NCI-H1048 (cell line): Measurements from ENCODE around the gene OSBPL10.
"Not testable (repeated sequence)": the region's sequence is repeated elsewhere in the genome, so short reads cannot be mapped to it uniquely, and the experiment has no call there.

Experiments used
- DNase-seq: peaks from one replicate; lab custom pipeline; 2025; lab: John Stamatoyannopoulos, UW

Gene OSBPL10

GRCh38 chr3:31813686-31814085 lies 167.4 kb downstream of the OSBPL10 start:
- no peak for DNase-seq

- DNase-seq: no peak
Observed at GRCh38 chr3:31813197-31813596, 167.9 kb downstream of the OSBPL10 start.

DNA sequence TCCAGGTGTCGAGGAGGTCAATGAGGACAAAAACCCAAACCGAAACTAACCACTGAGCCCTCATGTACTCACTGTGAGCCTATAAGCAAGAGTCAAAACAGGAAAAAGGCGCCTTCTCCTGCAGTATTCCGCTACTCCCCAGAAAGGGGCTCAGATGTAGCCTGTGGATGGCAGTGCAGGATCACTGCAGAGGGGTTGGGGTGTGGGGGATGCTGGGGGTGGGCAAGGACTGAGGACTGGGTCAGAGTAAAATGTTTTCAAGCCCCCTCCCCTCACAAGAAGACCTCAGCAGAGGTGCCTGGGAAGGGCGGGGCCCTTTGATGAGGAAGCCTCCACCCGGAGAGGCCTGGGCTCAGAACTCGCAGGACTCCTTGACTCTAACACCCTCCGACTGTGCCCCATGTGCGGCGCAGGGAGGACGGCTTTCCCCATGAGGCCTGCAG lies 170.1 kb downstream of the OSBPL10 start:
- no peak for DNase-seq

GRCh38 chr3:31808143-31808720 lies 172.8 kb downstream of the OSBPL10 start:
- DNase-seq: no peak

DNA sequence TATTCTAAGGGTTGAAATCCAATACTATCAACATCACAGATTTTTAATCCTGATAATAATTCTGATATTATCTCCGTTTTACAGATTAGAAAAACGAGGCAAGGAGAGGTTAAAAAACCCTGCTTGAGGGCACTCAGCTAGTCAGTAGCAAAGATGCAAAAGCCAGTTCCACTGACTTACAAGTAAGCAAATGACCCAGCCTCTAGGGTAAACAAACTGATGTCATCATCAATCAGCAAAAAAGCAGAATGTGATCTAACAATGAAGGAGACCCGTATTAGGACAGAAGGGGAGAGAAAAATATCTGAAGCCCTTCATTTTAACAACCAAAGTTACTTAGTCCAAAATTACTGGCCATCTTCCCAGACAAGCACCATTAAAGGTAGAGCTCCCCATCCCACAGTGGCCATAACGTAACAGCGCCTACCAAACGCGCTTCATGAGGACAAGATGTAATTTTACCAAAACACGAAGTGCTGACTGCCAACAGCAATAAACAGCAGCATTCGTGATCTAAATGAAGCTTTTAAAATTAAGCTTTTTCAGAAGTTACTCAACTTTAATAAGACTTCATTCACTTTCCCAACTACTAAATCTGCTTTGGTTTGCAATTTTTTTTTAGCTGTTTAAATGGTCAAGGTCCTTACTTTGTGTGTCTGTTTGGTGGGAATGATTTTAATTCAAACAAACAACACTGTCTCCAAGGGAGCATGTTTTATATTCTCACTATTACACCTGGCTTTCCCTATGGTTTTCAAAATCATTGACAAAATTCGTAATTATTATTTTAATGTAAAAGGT lies 176.6 kb downstream of the OSBPL10 start:
- no peak for DNase-seq

DNA sequence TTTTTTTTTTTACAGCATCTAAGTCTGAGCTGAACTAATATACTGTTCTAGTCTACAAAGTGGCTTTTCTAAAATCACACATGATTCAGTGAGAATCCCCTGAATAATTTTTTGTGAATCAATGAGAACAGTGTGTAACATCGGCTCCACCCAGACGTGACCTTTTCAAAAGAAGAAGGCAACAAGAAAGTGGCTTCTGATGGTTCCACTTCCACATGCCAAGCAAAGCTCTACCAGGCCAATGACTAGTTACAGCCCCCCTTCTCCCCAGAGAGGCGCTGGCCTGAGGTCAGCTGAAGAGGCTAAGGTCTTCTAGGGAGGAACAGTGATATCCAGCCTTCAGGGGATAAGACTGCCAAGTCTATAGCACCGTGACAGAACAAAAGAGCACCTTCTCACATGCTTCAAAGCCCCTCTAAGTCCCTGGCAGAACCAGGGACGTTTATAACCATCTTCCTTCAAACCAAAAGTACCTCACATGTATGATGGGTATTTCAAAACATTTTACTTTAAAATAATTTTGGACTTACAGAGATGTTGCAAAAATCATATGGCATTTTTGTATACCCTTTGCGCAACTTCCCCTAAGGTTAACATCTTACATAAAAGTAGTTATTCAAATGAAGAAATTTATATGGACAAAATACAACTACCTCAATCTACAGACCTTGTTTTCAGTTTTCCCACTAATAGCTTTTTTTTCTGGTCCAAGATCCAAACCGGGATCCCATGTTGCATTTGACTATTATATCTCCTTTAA lies 177.9 kb downstream of the OSBPL10 start:
- no peak for DNase-seq

DNA sequence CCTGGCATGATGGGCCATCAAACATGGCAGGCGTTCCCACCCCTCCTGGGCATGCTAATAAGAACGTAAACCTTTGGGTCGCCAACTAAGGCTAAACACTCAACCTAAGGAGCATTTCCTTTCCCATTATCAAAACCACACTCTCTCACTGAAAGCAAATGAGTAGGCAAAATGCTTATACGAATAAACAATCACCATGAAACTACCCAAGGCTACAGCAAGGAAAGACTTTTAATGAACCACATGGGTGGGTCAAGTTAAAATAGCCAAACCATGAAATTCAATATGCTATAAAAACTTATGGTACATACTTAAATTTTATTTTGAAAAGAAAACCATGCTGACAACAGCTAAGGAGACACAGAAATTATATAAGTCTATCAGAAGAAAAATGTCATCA lies 180.6 kb downstream of the OSBPL10 start:
- no peak for DNase-seq

- DNase-seq: no peak
Observed at GRCh38 chr3:31798840-31799239, 182.2 kb downstream of the OSBPL10 start.

GRCh38 chr3:31793821-31794220 lies 187.2 kb downstream of the OSBPL10 start:
- DNase-seq: no peak

GRCh38 chr3:31791090-31791430 lies 190.0 kb downstream of the OSBPL10 start:
- no peak for DNase-seq

GRCh38 chr3:31790193-31791089 lies 190.6 kb downstream of the OSBPL10 start:
- DNase-seq: no peak

DNA sequence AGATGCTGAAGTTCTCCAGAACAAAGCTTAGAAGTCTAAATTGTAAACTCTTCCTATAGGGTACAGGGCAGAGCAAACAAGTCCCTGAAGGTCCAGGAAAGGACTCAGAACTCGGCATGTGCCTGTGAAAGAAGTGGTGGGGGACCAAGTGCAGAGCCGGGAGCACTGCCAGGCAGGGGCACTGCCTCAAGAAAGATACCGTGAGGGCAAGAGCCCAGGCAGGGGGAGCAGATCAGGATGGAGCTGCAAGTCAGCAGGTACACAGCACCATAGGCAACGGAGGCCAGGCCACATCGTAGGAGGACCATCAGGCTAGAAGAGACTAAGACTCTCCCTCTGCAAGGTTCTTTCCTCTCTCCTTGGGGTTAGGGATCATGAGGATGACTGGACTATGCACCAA lies 191.6 kb downstream of the OSBPL10 start:
- DNase-seq: no peak

GRCh38 chr3:31785734-31786133 lies 195.3 kb downstream of the OSBPL10 start:
- no peak for DNase-seq

GRCh38 chr3:31785286-31785685 lies 195.8 kb downstream of the OSBPL10 start:
- no peak for DNase-seq

- not testable (repeated sequence) for DNase-seq
Observed at GRCh38 chr3:31783851-31784250, 197.2 kb downstream of the OSBPL10 start.

DNA sequence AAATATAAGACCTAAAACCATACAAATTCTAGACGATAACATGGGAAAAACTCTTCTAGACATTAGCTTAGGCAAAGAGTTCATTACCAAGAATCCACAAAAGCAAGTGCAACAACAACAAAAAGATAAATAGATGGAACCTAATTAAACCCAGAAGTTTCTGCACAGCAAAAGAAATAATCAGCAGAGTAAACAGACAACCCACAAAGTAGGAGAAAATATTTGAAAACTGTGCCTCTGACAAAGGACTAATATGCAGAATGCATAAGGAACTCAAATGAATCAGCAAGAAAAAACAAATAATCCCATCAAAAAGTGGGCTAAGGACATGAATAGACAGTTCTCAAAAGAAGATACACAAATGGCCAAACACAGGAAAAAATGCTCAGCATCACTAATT lies 198.8 kb downstream of the OSBPL10 start:
- not testable (repeated sequence) for DNase-seq

- DNase-seq: no peak
Observed at GRCh38 chr3:31779514-31779913, 201.5 kb downstream of the OSBPL10 start.

- no peak for DNase-seq
Observed at GRCh38 chr3:31777887-31778286, 203.2 kb downstream of the OSBPL10 start.

- no peak for DNase-seq
Observed at GRCh38 chr3:31777092-31777491, 204.0 kb downstream of the OSBPL10 start.

- no peak for DNase-seq
Observed at GRCh38 chr3:31776016-31776415, 205.0 kb downstream of the OSBPL10 start.

- DNase-seq: no peak
Observed at GRCh38 chr3:31775383-31775782, 205.7 kb downstream of the OSBPL10 start.
